Stimulated activated naive CD8-positive, alpha-beta T cell treated with anti-CD3 and anti-CD28 coated beads, Interleukin-15, amount 100 ng/mL, for 72 hours (primary cell): Measurements from ENCODE around the gene RAI2.

Experiments
- ATAC-seq: fragments of 150-1000 bp; cut with Tn5 transposase; 2 replicates; pipeline ENCODE4 v1.10.0; 2021; ENCODE audit warnings: mild to moderate bottlenecking, moderate library complexity
- DNase-seq, 2 donors: peaks; one replicate each; pipeline ENCODE4 v3.0.0; 2021 to 2022
- H3K27ac Mint-ChIP-seq, 2 donors: one replicate each; pipeline ENCODE4 v1.8.0; 2022; ENCODE audit warnings: mild to moderate bottlenecking in 2 of 2, mixed read lengths in 2 of 2, moderate library complexity in 2 of 2
- H3K27me3 Mint-ChIP-seq: one replicate; pipeline ENCODE4 v1.8.0; 2022; ENCODE audit warnings: mixed read lengths
- H3K4me1 Mint-ChIP-seq: one replicate; pipeline ENCODE4 v1.8.0; 2022; ENCODE audit warnings: mild to moderate bottlenecking, mixed read lengths
- H3K4me3 Mint-ChIP-seq, 2 donors: one replicate each; pipeline ENCODE4 v1.8.0; 2022; ENCODE audit warnings: mild to moderate bottlenecking in 2 of 2, mixed read lengths in 2 of 2, moderate library complexity in 1 of 2
- H3K9me3 Mint-ChIP-seq, 2 donors: one replicate each; pipeline ENCODE4 v1.8.0; 2022; ENCODE audit warnings: mixed read lengths in 2 of 2

RAI2 gene

GRCh38 chrX:17842769-17843525 is 18.2 kb downstream of the RAI2 start:
- no peaks in the 10 kb centered on the region for H3K9me3 Mint-ChIP-seq
- H3K27ac Mint-ChIP-seq = no peak overlapping the region
- H3K27me3 Mint-ChIP-seq = no peaks in the 10 kb centered on the region
- DNase-seq (no peak), ATAC-seq (no peak)
- no peak overlapping the region for H3K4me3 Mint-ChIP-seq
- H3K4me1 Mint-ChIP-seq = peaks cover 2% of the 10 kb centered on the region

GRCh38 chrX:17839269-17839668 is 21.8 kb downstream of the RAI2 start:
- Mint-ChIP-seq H3K4me3 (no peak overlapping the region), H3K27me3 (no peaks in the 10 kb centered on the region), H3K4me1 (no peaks in the 10 kb centered on the region), H3K27ac (no peak overlapping the region), H3K9me3 (no peaks in the 10 kb centered on the region)
- ATAC-seq (no peak), DNase-seq (no peak)

GRCh38 chrX:17836830-17837229 is 24.3 kb downstream of the RAI2 start:
- Mint-ChIP-seq H3K9me3 (no peaks in the 10 kb centered on the region), H3K4me1 (no peaks in the 10 kb centered on the region), H3K27ac (no peak overlapping the region), H3K27me3 (no peaks in the 10 kb centered on the region), H3K4me3 (no peak overlapping the region)
- ATAC-seq = no peak
- no peak for DNase-seq

DNA sequence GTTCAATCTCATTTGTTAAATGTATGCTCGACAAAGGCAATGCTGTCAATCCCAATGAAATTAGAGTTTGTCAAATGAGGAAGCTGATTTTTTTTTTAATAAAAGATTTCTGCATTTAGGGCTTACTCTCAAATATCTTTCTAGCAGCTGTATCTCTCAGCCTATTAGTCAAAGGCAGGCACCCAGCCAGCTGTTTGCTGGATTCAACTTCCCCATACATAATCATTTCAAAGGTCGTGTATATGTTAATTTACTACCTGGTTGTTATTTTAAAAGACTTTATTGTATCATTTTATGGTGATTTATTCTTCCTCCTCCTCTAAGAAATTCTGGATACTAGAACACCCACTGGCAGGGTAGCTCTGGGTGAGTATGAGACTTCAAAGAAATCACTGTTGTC is 27.1 kb downstream of the RAI2 start:
- no peak overlapping the region for H3K27ac Mint-ChIP-seq
- H3K9me3 Mint-ChIP-seq = no peaks in the 10 kb centered on the region
- DNase-seq (no peak), ATAC-seq (no peak)
- no peaks in the 10 kb centered on the region for H3K4me1 Mint-ChIP-seq
- no peak overlapping the region for H3K4me3 Mint-ChIP-seq
- H3K27me3 Mint-ChIP-seq = no peaks in the 10 kb centered on the region

GRCh38 chrX:17831255-17831654 is 29.8 kb downstream of the RAI2 start:
- H3K4me3 Mint-ChIP-seq = no peak overlapping the region

DNA sequence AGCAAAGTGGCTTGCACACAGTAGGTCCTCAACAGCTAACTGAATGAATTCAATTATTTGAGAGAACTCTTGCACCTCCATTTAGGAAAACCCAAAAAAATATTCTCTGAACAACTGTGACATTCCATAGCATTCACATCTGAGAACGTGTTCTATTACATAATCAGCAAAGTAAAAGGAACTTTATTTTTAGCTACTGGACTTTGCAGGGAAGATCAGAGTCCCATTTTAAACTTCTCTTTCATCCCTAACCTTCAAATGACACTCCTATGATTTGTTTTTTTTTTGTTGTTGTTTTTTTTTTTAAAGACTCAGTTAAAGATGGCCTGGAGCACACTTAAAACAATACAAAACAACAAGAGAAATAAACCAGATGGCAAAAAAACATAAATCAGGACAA is 30.9 kb downstream of the RAI2 start:
- peak overlapping the region in 1 of 2 donors; percentile 33 for H3K27ac Mint-ChIP-seq
- no peaks in the 10 kb centered on the region for H3K4me1 Mint-ChIP-seq

More at GRCh38 chrX:17831255-17831654, 29.8 kb downstream of the RAI2 start:
- no peak overlapping the region for H3K27ac Mint-ChIP-seq
- H3K9me3 Mint-ChIP-seq = peaks cover 4 to 10% of the 10 kb centered on the region in 2 donors
- H3K4me1 Mint-ChIP-seq = no peaks in the 10 kb centered on the region
- DNase-seq (no peak), ATAC-seq (no peak)
- H3K27me3 Mint-ChIP-seq = no peaks in the 10 kb centered on the region

DNA sequence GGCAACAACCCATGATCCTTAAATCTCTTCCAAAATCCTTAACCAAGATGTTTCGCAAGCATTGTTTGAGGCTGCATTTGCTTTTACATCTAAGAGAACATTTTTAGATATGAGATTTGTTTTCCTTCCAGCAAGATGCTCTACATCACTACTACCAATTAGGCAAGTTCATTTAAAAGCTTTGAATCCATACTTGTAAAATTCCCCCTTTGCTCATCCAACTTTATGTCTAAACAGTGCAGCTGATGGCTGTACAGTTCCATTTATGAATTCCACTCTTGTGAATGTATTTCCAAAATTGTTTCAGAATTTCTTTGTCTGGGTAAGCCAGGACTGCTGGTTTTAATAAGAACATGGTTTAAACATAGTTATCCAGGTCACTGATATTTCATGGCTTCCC is 31.5 kb downstream of the RAI2 start:
- Mint-ChIP-seq H3K27me3 (no peaks in the 10 kb centered on the region), H3K4me3 (no peak overlapping the region)
- DNase-seq = no peak

More for the DNA sequence above, 30.9 kb downstream of the RAI2 start:
- DNase-seq = no peak
- ATAC-seq = no peak
- peaks cover 4 to 12% of the 10 kb centered on the region in 2 donors for H3K9me3 Mint-ChIP-seq
- no peak overlapping the region for H3K4me3 Mint-ChIP-seq
- H3K27me3 Mint-ChIP-seq = no peaks in the 10 kb centered on the region

DNA sequence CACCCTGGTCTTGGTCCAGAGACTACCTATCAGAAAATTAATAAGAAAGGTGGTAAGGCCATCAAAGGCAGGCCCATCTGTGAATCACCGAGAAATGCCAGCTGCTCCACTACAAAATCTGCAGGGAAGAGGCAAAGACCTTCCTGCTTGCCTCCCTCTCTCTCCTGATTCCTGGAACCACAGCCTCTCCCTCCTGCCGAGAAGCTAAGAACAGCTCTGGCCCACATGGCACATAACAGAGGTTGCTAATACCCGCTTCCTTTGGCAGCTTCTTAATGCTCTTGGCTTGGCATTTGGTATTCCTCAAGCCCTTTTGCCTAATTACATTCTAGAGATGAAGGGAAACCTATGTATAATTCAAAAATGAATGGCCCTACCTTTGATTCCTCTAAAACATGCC is 32.9 kb downstream of the RAI2 start:
- no peaks in the 10 kb centered on the region for H3K4me1 Mint-ChIP-seq

More for the DNA sequence above, 31.5 kb downstream of the RAI2 start:
- H3K4me1 Mint-ChIP-seq = no peaks in the 10 kb centered on the region
- H3K27ac Mint-ChIP-seq = no peak overlapping the region
- peaks cover 4 to 12% of the 10 kb centered on the region in 2 donors for H3K9me3 Mint-ChIP-seq
- ATAC-seq = no peak

DNA sequence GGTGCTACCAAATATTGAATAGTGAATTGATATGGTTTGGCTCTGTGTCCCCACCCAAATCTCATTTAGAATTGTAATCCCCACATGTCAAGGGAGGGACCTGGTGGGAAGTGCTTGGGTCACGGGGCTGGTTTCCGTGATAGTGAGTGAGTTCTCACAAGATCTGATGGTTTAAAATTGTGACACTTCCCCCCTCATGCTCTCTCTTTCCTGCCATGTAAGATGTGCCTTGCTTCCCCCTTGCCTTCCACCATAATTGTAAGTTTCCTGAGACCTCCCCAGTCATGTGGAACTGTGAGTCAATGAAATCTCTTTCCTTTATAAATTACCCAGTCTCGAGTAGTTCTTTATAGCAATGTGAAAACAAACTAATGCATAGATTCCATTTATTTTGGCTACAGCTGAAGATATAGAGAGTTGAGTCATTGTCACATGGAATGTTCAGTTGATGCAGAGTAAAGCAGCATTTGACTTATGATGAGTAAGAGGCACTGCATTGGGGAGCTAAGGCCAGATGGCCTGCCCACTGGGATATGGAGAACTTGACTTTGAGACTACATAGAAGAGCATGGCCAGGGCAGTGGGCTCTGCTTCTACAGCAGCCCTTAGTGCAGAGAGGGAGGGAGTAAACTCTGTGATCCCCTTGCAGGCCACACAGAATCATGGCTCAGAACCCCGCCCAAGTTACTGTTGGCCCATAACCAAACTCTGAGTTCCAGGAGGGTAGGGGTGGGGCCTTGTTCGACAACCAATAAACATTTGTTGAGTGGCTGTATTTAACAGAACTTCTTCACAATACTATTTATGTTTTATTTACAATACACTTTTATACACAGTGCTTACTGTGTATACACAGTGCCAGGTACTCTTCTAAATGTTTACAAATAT is 34.2 kb downstream of the RAI2 start:
- H3K27ac Mint-ChIP-seq = no peak overlapping the region
- H3K4me1 Mint-ChIP-seq = no peaks in the 10 kb centered on the region
- DNase-seq (no peak), ATAC-seq (no peak)
- H3K27me3 Mint-ChIP-seq = no peaks in the 10 kb centered on the region
- H3K4me3 Mint-ChIP-seq = no peak overlapping the region
- H3K9me3 Mint-ChIP-seq = peaks cover 4 to 12% of the 10 kb centered on the region in 2 donors

More for the DNA sequence above, 32.9 kb downstream of the RAI2 start:
- Mint-ChIP-seq H3K27me3 (no peaks in the 10 kb centered on the region), H3K27ac (no peak overlapping the region), H3K4me3 (no peak overlapping the region), H3K9me3 (peaks cover 4 to 12% of the 10 kb centered on the region in 2 donors)
- no peak for ATAC-seq
- no peak for DNase-seq

- Mint-ChIP-seq H3K27ac (no peak overlapping the region), H3K4me1 (no peaks in the 10 kb centered on the region), H3K27me3 (no peaks in the 10 kb centered on the region), H3K9me3 (peaks cover 4 to 12% of the 10 kb centered on the region in 2 donors), H3K4me3 (no peak overlapping the region)
- no peak for ATAC-seq
- DNase-seq = no peak
Observed at GRCh38 chrX:17824980-17825379, 36.1 kb downstream of the RAI2 start.

GRCh38 chrX:17822351-17822750 is 38.7 kb downstream of the RAI2 start:
- Mint-ChIP-seq H3K4me1 (no peaks in the 10 kb centered on the region), H3K4me3 (no peak overlapping the region), H3K27ac (no peak overlapping the region), H3K9me3 (peaks cover 4 to 12% of the 10 kb centered on the region in 2 donors), H3K27me3 (no peaks in the 10 kb centered on the region)
- ATAC-seq = no peak
- DNase-seq = no peak

GRCh38 chrX:17820100-17820499 is 41.0 kb downstream of the RAI2 start:
- Mint-ChIP-seq H3K27me3 (no peaks in the 10 kb centered on the region), H3K27ac (no peak overlapping the region), H3K9me3 (no peaks in the 10 kb centered on the region), H3K4me3 (no peak overlapping the region), H3K4me1 (no peaks in the 10 kb centered on the region)
- DNase-seq (no peak), ATAC-seq (no peak)

DNA sequence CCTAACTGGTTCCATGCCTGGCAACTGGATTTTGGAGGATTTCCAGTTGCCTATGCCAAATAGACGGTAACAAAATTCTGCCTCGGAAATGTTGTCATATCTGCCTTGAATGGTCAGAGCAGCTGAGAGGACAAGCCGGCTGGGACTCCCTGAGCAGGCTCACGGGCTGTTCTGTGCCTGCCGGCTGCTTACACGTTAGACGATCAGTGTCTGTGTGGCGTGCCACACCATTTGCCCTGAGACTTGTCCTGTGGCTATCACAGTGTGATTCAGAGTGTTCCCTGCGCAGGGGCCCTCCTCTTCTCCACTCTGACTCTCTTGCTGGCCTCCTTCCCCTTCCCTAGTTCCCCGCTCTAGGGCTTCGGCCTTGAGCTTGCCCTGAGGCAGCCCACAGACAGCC is 42.4 kb downstream of the RAI2 start:
- Mint-ChIP-seq H3K4me1 (no peaks in the 10 kb centered on the region), H3K9me3 (no peaks in the 10 kb centered on the region), H3K27me3 (no peaks in the 10 kb centered on the region), H3K4me3 (no peak overlapping the region), H3K27ac (no peak overlapping the region)
- ATAC-seq (no peak), DNase-seq (no peak)

DNA sequence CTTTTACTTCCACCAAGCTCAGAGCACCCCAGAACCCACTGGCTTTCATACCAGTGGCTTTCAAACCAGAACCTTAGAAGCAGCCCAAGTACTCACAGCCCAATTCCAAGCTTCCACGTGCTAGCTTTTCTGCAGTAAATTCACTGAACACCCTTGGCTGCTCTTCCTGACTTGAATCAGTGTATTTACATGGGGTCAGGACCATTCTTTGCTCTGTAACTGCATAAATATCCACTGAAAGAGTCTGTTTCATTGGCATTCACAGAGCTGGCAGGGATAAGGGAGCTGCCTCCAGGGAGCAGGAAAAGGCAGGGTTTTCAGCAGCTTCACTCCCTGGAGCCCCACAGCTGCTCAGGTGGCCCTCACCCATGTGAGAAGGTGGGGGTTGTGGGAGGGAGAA is 43.8 kb downstream of the RAI2 start:
- DNase-seq (no peak), ATAC-seq (no peak)
- Mint-ChIP-seq H3K9me3 (no peaks in the 10 kb centered on the region), H3K4me1 (no peaks in the 10 kb centered on the region), H3K27ac (no peak overlapping the region), H3K27me3 (no peaks in the 10 kb centered on the region), H3K4me3 (no peak overlapping the region)

- no peaks in the 10 kb centered on the region for H3K9me3 Mint-ChIP-seq
- no peaks in the 10 kb centered on the region for H3K27me3 Mint-ChIP-seq
- H3K4me1 Mint-ChIP-seq = no peaks in the 10 kb centered on the region
- H3K4me3 Mint-ChIP-seq = no peak overlapping the region
- DNase-seq (no peak), ATAC-seq (no peak)
- H3K27ac Mint-ChIP-seq = no peak overlapping the region
Observed at GRCh38 chrX:17814557-17814956, 46.5 kb downstream of the RAI2 start.

DNA sequence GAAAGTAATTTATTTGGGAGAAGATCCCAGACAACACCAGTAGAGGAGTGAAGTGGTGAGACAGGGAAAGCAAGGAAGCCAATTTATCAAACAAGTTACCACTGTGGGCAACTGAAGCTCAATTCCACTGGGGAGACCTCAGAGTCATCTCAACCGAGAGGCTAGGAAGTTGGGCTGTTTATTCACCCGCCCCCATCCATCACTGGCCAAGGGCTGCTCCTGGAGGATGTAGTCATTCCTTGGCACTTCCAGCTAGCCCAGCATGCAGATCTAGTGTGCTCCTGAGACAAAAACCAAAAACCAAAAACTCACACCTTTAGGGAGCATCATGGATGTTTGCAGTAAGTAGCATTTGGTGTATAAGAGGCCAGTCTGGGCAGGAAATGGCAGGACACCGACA is 47.0 kb downstream of the RAI2 start:
- H3K9me3 Mint-ChIP-seq = no peaks in the 10 kb centered on the region
- ATAC-seq = no peak

More for the DNA sequence above, 47.0 kb downstream of the RAI2 start:
- no peak overlapping the region for H3K27ac Mint-ChIP-seq
- H3K27me3 Mint-ChIP-seq = no peaks in the 10 kb centered on the region
- DNase-seq = no peak
- H3K4me3 Mint-ChIP-seq = no peak overlapping the region
- no peaks in the 10 kb centered on the region for H3K4me1 Mint-ChIP-seq
